HFFc6 (cell line): ENCODE measurements around the gene NAA60. TPM values are rescaled to one million over a fixed set of nuclear protein-coding genes. Genes with fewer than 3 reads are reported as not detected.
A peak's percentile ranks its signal among the peaks of the same experiment; 100 is the strongest.

Experiments
- DNase-seq: peaks from one replicate; pipeline ENCODE4 v3.0.0-alpha.2; 2018
- H3K27ac Mint-ChIP-seq: 2 replicates; pipeline ENCODE4 v1.8.0; 2020; ENCODE audit warnings: mild to moderate bottlenecking, mixed read lengths
- H3K27me3 Mint-ChIP-seq: 2 replicates; pipeline ENCODE4 v1.8.0; 2021; ENCODE audit warnings: mild to moderate bottlenecking, moderate library complexity, mixed read lengths; ENCODE audit not compliant: insufficient read depth
- H3K36me3 Mint-ChIP-seq: 2 replicates; pipeline ENCODE4 v1.8.0; 2021; ENCODE audit warnings: low read depth, mixed read lengths
- H3K4me1 Mint-ChIP-seq: 2 replicates; pipeline ENCODE4 v1.8.0; 2020; ENCODE audit warnings: low read depth, mixed read lengths
- H3K4me3 Mint-ChIP-seq: 2 replicates; pipeline ENCODE4 v1.8.0; 2020; ENCODE audit warnings: mild to moderate bottlenecking, moderate library complexity, mixed read lengths
- H3K9me3 Mint-ChIP-seq: 2 replicates; pipeline ENCODE4 v1.8.0; 2020; ENCODE audit warnings: mild to moderate bottlenecking, mixed read lengths
- CTCF ChIP-seq: fragments of 200-600 bp; sonication (generic); IDR thresholded peaks from 2 replicates; pipeline ENCODE4 v1.5.0; 2021; ENCODE audit warnings: antibody characterized with exemption, mild to moderate bottlenecking
- total RNA-seq, 6 experiments: library from RNA; stranded (reverse); fragmentation: NEBNext Ultra II Directional; extraction: Animal tissue kit (Norgen Biotek cat#: 25700); gene quantifications; 2 replicates in 1 of 6; 3 replicates in 5 of 6; pipeline ENCODE4 v1.2.3, GENCODE V29; 2021

NAA60 gene
- total RNA-seq, 6 experiments from 2014 or later = 30.7 to 44.6 (median 34.6) TPM

- no peak for DNase-seq
- Mint-ChIP-seq H3K36me3 (peaks cover 20% of the 10 kb centered on the region), H3K27me3 (peaks cover 2% of the 10 kb centered on the region; the same call in 1 of the 2 replicates), H3K4me3 (no peak overlapping the region), H3K4me1 (peaks cover 43% of the 10 kb centered on the region), H3K27ac (no peak overlapping the region), H3K9me3 (no peaks in the 10 kb centered on the region)
- TF ChIP-seq CTCF = no peak
These were observed 21.8 kb downstream of the NAA60 start for GRCh38 chr16:3465301-3465700.

- peaks cover 2% of the 10 kb centered on the region; the same call in 1 of the 2 replicates for H3K27me3 Mint-ChIP-seq
- no peak for TF ChIP-seq CTCF
- H3K9me3 Mint-ChIP-seq = no peaks in the 10 kb centered on the region
- no peak overlapping the region for H3K4me3 Mint-ChIP-seq
- no peak overlapping the region for H3K27ac Mint-ChIP-seq
- DNase-seq = no peak
- H3K4me1 Mint-ChIP-seq = peaks cover 37% of the 10 kb centered on the region
- H3K36me3 Mint-ChIP-seq = peaks cover 20% of the 10 kb centered on the region
These were observed 22.6 kb downstream of the NAA60 start for GRCh38 chr16:3465911-3466584.

- Mint-ChIP-seq H3K27me3 (peaks cover 2% of the 10 kb centered on the region; the same call in 1 of the 2 replicates), H3K4me1 (peaks cover 28% of the 10 kb centered on the region), H3K9me3 (no peaks in the 10 kb centered on the region), H3K36me3 (peaks cover 20% of the 10 kb centered on the region), H3K27ac (no peak overlapping the region), H3K4me3 (no peak overlapping the region)
- TF ChIP-seq CTCF = no peak
- DNase-seq = no peak
These were observed 23.7 kb downstream of the NAA60 start for GRCh38 chr16:3467182-3467581.

- H3K4me3 Mint-ChIP-seq = no peak overlapping the region
These were observed 24.4 kb downstream of the NAA60 start for GRCh38 chr16:3467921-3468320.

GRCh38 chr16:3468501-3468900 is 25.0 kb downstream of the NAA60 start:
- H3K36me3 Mint-ChIP-seq = peaks cover 27% of the 10 kb centered on the region
- DNase-seq = no peak
- H3K4me3 Mint-ChIP-seq = no peak overlapping the region

More at GRCh38 chr16:3467921-3468320, 24.4 kb downstream of the NAA60 start:
- Mint-ChIP-seq H3K36me3 (peaks cover 21% of the 10 kb centered on the region), H3K27me3 (peaks cover 2% of the 10 kb centered on the region; the same call in 1 of the 2 replicates), H3K9me3 (no peaks in the 10 kb centered on the region), H3K4me1 (peaks cover 28% of the 10 kb centered on the region), H3K27ac (peak overlapping the region; percentile 8; the same call in 1 of the 2 replicates)
- DNase-seq = peak; percentile 32
- no peak for TF ChIP-seq CTCF

More at GRCh38 chr16:3468501-3468900, 25.0 kb downstream of the NAA60 start:
- no peak for TF ChIP-seq CTCF
- no peak overlapping the region; the same call in 1 of the 2 replicates for H3K27ac Mint-ChIP-seq
- H3K27me3 Mint-ChIP-seq = peaks cover 3% of the 10 kb centered on the region
- no peaks in the 10 kb centered on the region for H3K9me3 Mint-ChIP-seq
- H3K4me1 Mint-ChIP-seq = peaks cover 33% of the 10 kb centered on the region
